HG03558 (cell line): ENCODE results near the gene CSMD2.

Experiments used
- ATAC-seq: cut with Tn5 transposase; IDR thresholded peaks from one replicate; pipeline ENCODE4 v1.9.1; 2021; ENCODE audit warnings: moderate number of reproducible peaks; ENCODE audit not compliant: unreplicated experiment; ENCODE audit errors: extremely low read depth

CSMD2 gene

GRCh38 chr1:33973799-33974545 is 191.1 kb downstream of the CSMD2 start:
- ATAC-seq: no peak

DNA sequence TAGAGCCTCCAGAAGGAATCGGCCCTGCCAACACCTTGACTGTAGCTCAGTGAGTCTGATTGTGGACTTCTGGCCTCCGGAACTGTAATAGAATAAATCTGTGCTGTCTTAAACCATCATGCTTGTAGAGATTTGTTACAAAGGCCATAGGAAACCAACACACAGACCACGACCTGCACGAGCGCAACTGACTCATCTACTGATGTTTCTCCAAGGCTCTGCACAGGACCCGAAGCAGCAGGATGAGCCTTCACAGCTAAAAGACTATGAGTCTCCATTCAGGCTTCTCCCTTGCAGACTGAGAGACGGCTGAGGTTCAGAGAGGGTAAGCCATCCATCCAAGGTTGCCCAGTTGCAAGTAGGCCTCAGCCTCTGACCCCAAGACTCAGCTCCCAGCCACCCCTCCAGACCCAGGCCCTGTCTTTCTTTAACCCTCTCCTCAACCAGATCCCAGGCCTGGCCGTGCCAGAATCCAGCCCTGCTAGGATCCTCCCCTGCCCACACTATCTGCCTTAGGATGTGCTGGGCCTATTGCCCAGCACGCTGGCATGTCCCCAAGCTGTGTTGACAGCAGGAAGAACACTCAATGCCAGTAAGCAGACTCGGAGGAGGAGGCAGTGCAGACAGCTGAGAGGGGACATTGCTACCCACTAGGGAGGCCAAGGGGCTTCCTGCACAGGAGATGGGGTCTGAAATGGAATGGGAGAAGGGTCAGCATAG is 192.2 kb downstream of the CSMD2 start:
- ATAC-seq: no peak

DNA sequence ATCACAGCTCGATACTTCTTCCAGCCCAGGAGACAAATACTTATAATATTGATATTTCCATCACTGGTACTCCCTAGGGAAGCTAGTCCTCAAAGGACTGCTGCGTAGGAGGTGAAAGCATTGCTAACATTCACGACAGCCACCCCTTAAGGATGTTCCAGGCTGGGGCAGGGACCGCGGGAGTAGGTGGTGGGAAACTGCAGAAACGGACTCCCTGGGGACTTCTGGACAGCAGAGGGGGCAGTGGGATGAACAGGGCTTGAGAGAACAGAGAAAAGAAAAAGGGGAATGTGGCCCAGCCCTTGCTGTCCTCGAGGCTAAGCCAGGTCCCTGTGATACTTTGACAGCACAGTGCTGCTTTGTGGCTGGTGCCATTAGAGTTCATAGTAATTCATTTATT is 193.1 kb downstream of the CSMD2 start:
- no peak for ATAC-seq

DNA sequence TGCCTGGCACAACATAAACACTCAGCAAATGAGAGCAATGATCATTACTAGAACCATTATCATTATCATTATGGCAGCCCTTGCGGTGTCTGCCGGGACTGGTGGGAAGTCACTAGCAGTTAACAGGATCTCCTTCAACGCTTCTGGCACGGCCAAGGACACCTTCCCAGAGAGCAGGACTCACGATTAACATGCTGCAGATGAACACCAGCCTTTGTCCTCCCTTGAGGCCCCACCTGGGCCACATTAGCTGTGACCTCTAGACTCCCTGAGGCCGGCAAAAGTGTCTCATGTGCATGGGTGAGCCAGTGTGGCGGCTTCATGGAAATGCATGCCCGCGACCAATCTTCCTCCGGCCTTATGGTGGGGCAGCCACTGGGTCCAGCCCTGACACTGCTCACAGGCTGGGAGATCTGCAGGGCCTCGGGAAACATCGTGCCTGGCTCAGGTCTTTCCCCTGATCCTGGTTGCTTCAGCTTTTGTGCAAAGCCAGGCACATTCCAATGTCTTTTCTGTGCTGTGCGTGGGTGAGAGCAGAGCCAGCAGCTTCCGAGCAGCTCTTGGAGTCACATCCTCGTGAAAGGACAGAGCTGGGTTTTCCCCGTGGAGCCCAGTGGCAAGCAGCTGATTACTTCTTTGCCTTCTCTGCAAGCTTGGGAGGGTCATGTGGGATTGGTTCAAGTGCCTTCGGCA is 193.9 kb downstream of the CSMD2 start:
- no peak for ATAC-seq

GRCh38 chr1:33970148-33970825 is 194.7 kb downstream of the CSMD2 start:
- no peak for ATAC-seq

- no peak for ATAC-seq
These were observed 198.5 kb downstream of the CSMD2 start for GRCh38 chr1:33966346-33967141.

GRCh38 chr1:33965086-33965485 is 199.9 kb downstream of the CSMD2 start:
- no peak for ATAC-seq

GRCh38 chr1:33962061-33962460 is 203.0 kb downstream of the CSMD2 start:
- ATAC-seq: no peak

DNA sequence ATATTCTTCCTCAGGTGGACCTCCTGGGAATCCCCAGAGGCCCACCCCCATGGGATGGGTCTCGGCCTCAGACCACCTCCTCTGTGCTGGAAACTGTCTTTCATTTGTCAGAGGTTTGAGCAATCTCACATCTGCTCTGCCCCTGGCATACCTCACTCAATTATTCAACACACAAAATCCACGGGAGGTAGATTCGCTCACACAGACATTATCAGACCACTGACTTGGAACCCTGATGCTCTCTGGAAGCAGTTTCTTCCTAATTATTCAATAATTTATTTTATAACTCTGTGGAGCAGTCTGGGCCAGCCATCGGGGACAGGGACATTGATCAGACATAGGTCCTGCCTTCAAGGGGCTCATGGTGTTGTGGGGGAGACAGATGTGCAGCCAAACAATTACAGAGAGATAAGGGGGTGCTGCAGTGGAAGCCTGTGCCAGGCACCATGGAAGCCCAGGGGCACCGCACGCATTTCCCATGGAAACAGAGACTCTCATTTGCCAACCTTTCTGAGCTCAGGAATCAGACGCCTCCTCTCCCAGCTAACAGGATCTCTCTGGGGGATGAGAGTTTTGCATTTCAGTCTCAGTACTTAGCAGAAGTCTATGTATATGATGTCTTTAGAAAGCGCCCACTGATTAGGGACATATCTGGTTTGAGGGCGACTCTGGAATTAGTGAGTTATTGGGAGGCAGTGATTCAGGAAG is 204.7 kb downstream of the CSMD2 start:
- no peak for ATAC-seq

- ATAC-seq: no peak
These were observed 207.2 kb downstream of the CSMD2 start for GRCh38 chr1:33957854-33958253.

DNA sequence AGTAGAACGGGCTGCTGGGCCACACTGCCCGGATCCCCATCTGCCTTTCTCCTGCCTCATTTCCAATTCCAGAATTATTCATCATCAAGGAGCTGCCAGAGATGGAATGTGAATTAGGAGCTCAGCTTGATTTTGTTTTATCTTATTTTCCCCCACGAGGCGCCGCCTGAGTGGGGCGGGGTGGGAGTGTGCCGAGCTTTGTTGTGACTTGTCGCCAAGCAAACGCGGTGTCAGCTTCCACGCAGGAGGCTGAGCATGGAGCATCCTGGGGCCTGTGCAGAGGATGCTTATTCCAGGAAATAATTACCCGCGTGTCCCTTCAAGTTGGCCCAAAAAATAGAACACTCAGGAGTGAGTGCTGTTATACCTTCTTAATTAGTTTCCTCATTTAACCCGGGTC is 209.9 kb downstream of the CSMD2 start:
- ATAC-seq: no peak

GRCh38 chr1:33949570-33949969 is 215.5 kb downstream of the CSMD2 start:
- no peak for ATAC-seq

- ATAC-seq: no peak
These were observed 216.7 kb downstream of the CSMD2 start for GRCh38 chr1:33948291-33948690.

DNA sequence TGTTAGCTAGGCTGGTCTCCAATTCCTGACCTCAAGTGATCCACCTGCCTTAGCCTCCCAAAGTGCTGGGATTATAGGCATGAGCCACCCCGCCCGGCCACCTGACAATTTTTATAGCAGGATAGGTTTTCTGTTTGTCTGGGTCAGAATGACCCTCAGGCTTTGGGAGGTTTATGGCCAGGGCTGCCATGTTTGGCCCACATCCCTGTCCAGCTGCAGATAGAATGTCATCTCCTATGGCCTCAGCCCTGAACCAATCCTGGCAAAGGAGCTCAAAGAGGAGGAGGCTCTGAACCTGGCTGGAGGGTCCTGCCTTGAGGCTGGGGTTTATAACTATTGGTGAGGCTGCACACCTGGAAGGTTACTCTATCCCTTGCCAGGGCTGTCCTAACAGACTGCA is 218.2 kb downstream of the CSMD2 start:
- no peak for ATAC-seq

GRCh38 chr1:33944846-33945245 is 220.2 kb downstream of the CSMD2 start:
- ATAC-seq: no peak

DNA sequence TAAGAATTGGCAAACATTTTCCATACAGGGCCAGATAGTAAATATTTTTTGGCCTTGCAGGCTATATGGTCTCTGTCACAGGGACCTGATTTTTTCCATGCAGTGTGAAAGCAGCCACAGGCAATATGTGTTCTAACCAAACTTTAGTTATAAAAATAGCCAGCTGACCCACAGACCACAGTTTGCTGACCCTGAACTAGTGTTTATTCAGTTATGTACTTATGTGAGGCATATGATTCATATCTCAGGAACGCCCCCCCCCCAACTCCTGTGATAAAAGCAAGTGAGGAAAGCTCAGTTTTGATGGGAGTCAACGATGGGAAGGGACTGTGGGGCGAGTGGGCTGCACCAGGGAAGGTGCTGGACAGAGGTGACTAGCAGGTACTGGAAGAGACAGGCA is 221.1 kb downstream of the CSMD2 start:
- ATAC-seq: no peak

GRCh38 chr1:33932871-33933270 is 232.2 kb downstream of the CSMD2 start:
- no peak for ATAC-seq

DNA sequence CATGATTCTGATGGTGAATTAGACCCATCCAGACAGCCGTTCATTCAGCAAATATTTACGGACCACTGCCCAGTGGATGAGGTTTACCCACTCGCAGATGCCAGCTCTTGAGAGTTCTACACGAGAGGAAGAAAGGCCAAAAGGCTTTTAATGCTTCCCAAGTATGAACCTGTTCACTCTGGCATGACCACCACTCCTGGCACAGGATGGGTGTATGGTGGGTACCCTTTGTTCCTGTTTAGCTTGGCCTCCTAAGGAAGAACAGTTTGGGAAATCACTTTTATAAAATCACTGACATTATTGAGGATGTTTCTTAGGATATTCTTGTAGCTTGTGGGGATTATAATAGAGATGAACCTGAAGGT is 233.9 kb downstream of the CSMD2 start:
- ATAC-seq: no peak

DNA sequence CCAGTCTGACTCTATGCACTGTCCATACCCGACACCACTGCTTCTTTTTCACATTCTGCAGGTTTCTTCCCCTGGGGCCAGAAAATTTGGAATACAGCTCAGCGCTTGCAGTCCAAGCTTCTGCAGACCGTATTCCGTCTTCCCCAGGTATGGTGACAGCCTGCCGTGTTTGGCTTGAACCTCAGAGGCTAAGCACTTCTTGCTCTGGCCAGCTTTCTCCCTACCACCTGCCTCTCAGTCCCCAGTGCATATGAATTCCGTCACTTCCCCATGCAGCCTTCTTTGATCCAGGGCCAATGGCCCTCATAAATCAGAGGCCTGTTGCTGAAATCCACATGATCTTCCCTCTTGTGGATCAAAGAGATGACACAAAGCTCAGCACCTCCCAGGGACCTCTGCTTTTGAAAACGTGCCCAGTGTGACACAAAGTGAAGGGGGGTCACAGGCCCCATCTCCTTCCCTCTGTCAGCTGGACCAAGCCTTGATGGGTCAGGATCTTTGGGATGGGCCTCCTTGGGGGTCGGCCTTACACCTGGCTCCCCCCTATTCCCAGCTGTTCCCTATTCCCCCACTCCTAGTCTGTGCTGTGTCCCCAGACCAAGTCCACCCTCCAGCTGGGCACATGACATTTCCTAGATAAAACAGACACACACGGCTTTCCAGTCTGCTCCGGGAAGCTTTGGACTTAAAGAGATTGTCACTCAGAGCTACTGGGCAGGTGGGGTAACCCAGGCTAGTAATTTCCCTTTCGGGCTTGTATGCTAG is 234.5 kb downstream of the CSMD2 start:
- no peak for ATAC-seq
